HG03097 (cell line): ENCODE results near the gene TMEM43.

ENCODE experiments used
- ATAC-seq: cut with Tn5 transposase; IDR thresholded peaks from one replicate; pipeline ENCODE4 v1.9.1; 2021; ENCODE audit not compliant: unreplicated experiment, low FRiP score

TMEM43 gene

DNA sequence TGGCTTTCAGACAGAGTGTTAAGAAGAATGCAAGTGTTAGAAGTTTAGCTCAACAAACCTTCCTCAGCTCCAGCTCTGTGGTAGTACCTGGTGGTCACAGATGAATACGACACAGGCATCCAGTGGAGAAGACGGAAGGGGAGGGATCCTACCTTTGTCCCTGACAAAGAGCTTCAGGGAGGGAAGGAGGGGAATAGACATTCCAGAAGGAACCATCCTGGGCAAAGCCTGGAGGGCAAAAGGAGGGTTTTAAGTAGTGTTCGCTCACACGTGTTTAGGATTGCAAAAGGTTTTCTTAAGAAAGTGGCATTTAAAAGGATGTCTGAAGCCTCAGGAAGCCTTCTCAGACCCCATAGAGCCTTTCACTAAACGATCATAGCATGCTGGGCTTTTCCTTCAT, 3.0 kb upstream of the TMEM43 start:
- no peak for ATAC-seq

- ATAC-seq, result no peak
These were observed 2.6 kb upstream of the TMEM43 start for GRCh38 chr3:14122301-14122700.

DNA sequence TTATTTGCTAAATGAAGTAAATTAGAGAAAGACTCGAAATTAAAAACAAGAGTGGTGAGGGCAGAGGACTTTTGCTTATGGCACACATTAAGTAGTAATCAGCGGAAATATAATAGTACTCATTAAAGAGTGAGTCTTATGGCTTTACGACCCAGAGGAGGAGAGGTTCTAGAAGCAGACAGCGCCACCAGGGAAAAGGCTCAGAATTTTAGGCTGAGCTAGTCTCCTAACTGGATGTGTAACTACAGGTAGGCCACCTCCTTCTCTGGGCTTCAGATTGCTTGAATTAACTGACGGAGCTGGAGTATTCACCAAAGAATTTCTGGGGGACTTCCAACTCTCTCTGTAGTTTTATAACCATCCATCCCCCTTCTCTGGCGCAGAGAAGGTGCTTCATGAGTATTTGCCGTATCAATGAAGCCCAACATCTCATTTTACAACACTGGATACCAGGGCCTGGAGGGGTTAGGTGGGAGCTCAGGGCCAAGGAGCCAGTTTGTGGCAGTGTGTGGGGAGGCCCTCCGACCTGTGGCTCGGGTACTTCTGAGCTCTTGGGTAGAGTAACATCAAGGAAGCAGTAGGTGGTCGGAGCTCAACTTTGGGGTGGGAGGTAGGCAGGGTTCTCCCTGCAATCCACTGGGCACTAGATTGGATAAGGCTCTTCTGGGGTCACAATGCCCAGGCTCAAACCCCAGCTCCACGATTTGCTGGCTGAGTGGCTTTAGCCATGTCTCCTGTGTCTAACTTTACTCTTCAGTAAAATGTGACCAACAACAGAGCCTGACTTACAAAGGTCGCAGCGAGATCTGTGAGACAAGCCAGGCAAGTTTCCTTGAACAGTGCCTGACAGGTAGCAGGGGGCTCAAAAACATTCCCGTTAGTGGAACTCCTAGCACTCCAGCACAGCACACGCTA, 1.3 kb upstream of the TMEM43 start:
- no peak for ATAC-seq

DNA sequence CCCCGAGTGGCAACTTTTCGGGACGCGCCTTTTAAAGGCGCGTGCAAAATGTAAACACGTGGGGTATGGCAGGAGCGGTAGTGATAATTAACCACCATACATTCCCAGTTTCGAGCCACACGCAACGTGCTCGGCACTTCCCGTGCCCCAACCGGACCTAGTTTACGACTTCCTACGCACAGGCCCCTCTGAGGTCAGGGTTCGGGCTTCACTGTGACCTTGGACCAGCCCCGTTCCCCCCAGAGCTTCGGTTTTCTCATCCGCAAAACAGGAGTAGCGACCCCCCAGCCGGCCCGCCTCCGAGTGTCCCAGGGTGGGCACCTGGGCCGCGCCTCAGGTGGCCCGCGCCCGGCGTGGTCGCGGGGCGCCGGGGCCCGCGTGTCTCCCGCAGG, 633 bp upstream of the TMEM43 start:
- ATAC-seq, result peak; percentile 40

GRCh38 chr3:14125193-14126016, 553 bp downstream of the TMEM43 start:
- peak; percentile 21 for ATAC-seq

DNA sequence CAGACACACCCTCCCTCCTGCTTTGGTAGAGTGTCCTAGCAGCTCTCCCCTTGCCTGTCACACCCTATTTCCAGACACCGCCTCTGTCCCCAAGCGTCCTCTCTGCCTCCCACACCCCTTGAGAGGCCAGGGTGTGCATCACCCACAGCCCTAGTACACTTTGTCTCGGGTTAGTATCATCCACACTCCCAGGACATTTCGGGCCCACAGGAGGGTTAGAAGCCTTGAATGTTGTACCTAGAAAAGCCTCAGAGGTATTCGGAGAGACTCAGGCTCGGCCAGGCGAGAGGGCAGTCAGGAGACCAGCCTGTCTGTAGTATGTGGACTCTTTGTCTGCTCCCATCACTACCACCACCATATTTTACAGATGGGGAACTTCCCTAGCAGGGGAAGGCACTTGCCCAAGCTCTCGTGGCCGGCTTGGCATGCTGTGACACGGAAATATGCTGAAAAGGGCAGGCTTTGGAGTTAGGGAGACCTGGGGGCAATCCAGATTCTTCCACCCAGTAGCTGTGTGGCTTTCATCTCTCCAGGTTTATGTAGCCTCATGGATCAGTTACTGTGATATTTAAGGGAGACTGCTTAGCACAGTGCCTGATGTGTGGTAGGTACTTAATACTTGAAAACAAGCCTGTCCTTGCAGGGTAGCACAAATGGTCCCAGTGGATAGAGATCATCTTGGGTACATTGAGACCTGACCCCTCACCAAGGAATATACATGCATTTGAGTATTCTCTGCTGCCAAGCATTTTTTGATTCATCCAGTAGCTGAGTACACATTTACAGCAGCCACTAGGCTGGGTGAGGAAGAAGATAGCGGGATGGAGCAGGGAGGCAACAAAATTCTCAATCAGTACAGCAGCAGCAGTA, 1.4 kb downstream of the TMEM43 start:
- ATAC-seq, result no peak

DNA sequence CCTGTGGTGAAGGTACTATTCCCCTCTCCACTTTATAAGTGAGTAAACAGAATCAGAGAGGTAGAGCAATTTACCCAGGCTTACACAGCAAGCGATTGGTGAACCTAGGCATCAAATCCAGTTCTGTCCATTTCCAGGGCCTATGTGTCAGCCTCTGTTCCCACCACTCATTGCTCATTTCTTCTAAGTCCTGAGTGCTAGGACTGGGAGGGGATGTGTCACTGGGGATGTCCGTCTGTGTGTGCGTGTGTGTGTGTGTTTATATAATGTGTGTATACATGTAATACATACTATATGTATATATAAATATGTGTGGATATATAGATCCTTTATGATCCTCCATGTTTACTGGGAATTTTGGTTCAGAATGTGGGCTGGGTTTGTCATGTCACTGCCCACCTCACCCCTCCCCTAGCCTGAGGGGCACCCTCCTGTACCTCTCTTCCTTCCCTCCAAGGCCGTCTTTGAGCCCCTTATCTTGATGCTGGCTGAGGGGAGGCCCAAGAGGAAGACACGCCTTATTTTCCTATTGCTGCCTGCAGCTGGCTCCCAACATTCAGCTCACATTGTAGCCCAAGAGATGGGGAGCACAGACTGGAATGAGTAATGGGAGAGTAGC, 2.1 kb downstream of the TMEM43 start:
- no peak for ATAC-seq

DNA sequence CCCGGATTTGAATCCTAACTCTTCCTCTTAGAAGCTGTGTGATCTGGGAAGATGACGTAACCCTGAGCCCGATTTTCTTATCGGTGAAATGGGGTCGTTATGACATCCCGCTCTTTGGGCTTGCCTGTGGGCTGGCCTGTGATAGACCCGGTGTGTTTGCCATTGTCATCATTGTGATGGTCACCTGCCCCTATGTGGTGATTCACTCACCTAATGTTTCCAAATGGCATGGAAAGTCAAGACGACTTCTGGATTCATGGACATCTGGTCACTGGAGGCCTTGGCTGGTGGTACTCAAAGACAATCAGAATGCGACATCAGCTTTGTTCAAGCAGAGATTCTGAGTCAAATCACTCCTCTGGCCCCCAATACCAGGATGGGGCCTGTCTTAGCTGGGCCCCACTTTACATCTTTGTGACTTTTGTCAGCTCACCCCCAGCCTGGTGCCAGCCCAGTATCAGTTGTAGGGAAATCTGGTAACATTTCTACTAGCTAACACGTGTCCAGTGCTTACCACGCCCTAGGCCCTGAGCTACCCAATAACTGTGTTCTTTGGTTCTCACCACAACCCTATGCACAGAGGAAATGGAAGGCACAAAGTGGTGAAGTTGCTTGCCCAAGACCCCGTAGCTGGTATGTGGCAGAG, 2.8 kb downstream of the TMEM43 start:
- no peak for ATAC-seq

GRCh38 chr3:14128724-14129123, 3.9 kb downstream of the TMEM43 start:
- no peak for ATAC-seq

- ATAC-seq, result no peak
These were observed 4.4 kb downstream of the TMEM43 start for GRCh38 chr3:14129296-14129695.

DNA sequence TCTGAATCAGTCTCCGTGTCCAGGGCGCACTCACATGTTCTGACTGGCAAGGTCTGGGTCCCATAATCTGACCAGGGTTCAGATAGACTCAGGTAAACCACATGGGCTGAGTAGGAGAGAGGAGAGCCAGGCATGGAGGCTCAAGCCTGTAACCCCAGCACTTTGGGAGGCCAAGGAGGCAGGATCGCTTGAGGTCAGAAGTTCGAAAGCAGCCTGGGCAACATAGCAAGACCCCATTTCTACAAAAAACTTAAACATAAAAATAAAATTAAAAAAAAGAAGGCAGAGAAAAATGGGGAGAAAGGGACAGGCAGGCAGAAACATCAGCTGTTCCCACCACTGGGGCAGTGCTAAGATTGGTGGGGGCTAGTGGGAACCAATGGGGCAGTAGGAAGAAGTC, 5.4 kb downstream of the TMEM43 start:
- no peak for ATAC-seq

DNA sequence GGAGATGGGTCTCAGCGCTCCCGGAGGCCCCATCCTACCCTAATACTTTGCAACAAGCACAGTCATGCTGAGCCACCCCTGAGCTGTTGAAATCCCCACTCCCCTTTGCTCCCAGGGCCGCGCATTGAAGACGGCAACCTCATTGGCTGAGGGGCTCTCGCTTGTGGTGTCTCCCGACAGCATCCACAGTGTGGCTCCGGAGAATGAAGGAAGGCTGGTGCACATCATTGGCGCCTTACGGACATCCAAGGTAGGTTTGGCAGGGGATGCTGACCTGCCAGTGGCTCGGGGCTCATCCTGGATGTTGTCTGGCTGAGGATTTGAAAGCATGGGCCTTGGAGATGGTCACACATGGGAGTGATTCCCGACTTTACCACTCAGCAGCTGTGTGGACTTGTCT, 5.9 kb downstream of the TMEM43 start:
- ATAC-seq, result no peak

DNA sequence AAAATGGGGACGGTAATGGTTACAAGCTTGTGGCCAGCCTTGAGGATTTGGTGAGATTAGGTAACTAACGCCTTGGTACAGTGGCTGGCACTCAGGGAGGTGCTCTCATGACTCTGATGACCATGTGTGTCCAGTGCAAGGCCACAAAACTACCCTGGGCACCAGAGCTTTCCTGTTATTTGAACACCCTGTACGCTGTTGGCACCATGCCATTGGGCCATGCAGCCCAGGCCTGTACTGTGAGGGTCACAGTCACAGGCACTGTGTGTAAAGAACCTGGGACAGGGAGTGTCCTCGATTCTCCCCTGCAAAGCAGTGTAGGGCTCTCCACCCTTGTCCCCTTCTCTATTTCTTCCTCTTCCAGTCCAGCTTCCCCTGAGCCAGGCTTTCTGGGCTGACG, 6.3 kb downstream of the TMEM43 start:
- no peak for ATAC-seq

- no peak for ATAC-seq
These were observed 7.3 kb downstream of the TMEM43 start for GRCh38 chr3:14132120-14132519.

DNA sequence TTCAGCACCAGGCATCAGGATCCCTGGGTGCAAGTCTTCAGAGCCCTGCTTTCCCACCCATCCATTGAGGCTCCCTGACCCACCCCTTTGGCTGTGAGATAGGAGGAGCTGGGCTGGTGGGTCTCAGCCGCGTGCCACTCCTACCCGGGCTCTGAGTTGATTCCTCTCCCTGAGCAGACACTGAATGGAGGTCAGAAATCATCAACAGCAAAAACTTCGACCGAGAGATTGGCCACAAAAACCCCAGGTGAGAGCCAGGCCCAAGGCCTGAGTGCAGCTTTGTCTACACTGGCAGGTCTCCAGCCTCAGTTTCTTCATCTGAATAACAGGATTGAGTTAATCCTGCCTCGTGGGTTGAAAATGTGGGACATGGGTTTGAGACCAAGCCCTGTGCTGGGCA, 7.8 kb downstream of the TMEM43 start:
- ATAC-seq, result no peak

GRCh38 chr3:14133188-14133800, 8.4 kb downstream of the TMEM43 start:
- no peak for ATAC-seq

DNA sequence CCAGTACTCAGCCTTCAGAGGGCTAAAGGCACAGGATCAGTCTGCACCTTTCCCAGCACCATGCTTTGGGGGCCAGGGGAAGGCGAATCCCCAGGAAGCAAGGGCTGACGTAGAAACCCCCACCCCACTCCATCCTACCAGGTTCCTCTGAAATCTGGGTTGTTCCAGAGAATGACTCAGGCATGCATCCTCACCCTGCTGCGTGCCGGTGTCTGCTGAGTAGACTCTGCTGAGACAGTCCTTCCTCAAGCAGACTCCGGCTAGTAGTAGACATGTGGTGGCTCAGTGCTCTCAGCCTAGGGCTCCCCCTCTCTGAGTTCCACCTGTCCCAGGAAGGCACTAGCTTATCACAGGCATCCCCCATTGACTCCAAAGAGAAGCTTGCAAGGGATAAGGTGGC, 9.0 kb downstream of the TMEM43 start:
- ATAC-seq, result no peak

- ATAC-seq, result no peak
These were observed 9.4 kb downstream of the TMEM43 start for GRCh38 chr3:14134291-14134690.

- ATAC-seq, result no peak
These were observed 10.7 kb downstream of the TMEM43 start for GRCh38 chr3:14135581-14135980.
